NB4 (cell line): ENCODE measurements around the gene BRSK1.

Source experiments
- MYC ChIP-seq: IDR thresholded peaks from 2 replicates; pipeline ENCODE4 v1.6.1; 2011; ENCODE audit warnings: low read depth, low read length
- POLR2A ChIP-seq: IDR thresholded peaks from 2 replicates; pipeline ENCODE4 v1.6.1; 2011; ENCODE audit warnings: mild to moderate bottlenecking; ENCODE audit not compliant: insufficient read length; ENCODE audit errors: extremely low read depth
- TF ChIP-seq, protein P1 (sequence below): IDR thresholded peaks from one replicate; pipeline ENCODE4 v1.5.1; 2012; ENCODE audit warnings: low read depth, low read length
- TF ChIP-seq, protein P2 (sequence below): IDR thresholded peaks from 2 replicates; pipeline ENCODE4 v1.6.1; 2011; ENCODE audit warnings: low read depth, low read length

DNA sequence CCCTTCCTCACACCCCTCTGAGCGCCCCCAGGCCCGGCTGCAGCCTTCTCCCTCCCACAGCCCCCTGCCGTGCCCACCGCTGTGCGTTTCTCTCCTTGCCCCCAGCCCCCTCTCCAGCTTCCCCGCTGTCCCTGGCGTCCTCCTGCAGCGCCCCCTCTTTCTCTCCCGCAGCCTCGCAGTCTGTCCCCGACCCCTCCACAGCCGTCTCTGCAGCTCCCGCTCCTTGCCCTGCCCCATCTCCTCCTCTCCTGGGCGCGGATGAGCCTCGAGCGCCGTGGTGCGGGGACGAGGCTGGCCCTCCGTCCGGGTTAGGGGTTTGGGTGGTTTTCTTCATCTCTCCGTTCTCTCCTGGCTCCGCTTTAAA, 57.0 kb downstream of the BRSK1 start:
- TF ChIP-seq, protein P1, sequence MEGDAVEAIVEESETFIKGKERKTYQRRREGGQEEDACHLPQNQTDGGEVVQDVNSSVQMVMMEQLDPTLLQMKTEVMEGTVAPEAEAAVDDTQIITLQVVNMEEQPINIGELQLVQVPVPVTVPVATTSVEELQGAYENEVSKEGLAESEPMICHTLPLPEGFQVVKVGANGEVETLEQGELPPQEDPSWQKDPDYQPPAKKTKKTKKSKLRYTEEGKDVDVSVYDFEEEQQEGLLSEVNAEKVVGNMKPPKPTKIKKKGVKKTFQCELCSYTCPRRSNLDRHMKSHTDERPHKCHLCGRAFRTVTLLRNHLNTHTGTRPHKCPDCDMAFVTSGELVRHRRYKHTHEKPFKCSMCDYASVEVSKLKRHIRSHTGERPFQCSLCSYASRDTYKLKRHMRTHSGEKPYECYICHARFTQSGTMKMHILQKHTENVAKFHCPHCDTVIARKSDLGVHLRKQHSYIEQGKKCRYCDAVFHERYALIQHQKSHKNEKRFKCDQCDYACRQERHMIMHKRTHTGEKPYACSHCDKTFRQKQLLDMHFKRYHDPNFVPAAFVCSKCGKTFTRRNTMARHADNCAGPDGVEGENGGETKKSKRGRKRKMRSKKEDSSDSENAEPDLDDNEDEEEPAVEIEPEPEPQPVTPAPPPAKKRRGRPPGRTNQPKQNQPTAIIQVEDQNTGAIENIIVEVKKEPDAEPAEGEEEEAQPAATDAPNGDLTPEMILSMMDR, result peak; percentile 0
- TF ChIP-seq POLR2A (no peak), MYC (no peak)
- TF ChIP-seq, protein P2, sequence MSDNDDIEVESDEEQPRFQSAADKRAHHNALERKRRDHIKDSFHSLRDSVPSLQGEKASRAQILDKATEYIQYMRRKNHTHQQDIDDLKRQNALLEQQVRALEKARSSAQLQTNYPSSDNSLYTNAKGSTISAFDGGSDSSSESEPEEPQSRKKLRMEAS, result no peak
